Effector memory CD4-positive, alpha-beta T cell (primary cell): Measurements from ENCODE around the gene NCAM1.

Experiments
- DNase-seq, 3 donors: peaks; one replicate each; pipeline ENCODE4 v3.0.0-alpha.2; 2020
- H3K27ac ChIP-seq: 2 replicates; pipeline ENCODE4 v1.7.0; 2013; ENCODE audit warnings: mild to moderate bottlenecking, low read length, moderate library complexity; ENCODE audit not compliant: insufficient read depth, poor library complexity, severe bottlenecking
- H3K27me3 ChIP-seq: replicated peaks from 2 replicates; pipeline ENCODE4 v1.7.0; 2013; ENCODE audit warnings: mild to moderate bottlenecking, low read length; ENCODE audit not compliant: insufficient read depth, control insufficient read depth, poor library complexity, severe bottlenecking
- H3K36me3 ChIP-seq: 2 replicates; pipeline ENCODE4 v1.7.0; 2013; ENCODE audit warnings: mild to moderate bottlenecking, low read length, moderate library complexity; ENCODE audit not compliant: control insufficient read depth, insufficient read depth
- H3K4me1 ChIP-seq: 2 replicates; pipeline ENCODE4 v1.7.0; 2013; ENCODE audit warnings: low read length, mild to moderate bottlenecking; ENCODE audit not compliant: control insufficient read depth, insufficient read depth, poor library complexity, severe bottlenecking
- H3K4me3 ChIP-seq: 2 replicates; pipeline ENCODE4 v1.7.0; 2013; ENCODE audit warnings: low read length, low read depth, mild to moderate bottlenecking; ENCODE audit not compliant: insufficient read depth, poor library complexity, severe bottlenecking
- H3K9me3 ChIP-seq: 2 replicates; pipeline ENCODE4 v1.7.0; 2013; ENCODE audit warnings: mild to moderate bottlenecking, low read length, moderate library complexity; ENCODE audit not compliant: control insufficient read depth

The NCAM1 gene

GRCh38 chr11:113105592-113105991 lies 144.4 kb downstream of the NCAM1 start:
- H3K36me3 ChIP-seq, result no peaks in the 10 kb centered on the region
- H3K27ac ChIP-seq, result no peak overlapping the region
- no peaks in the 10 kb centered on the region for H3K4me1 ChIP-seq
- no peaks in the 10 kb centered on the region for H3K9me3 ChIP-seq
- no peak for DNase-seq
- H3K27me3 ChIP-seq, result no peaks in the 10 kb centered on the region
- H3K4me3 ChIP-seq, result no peak overlapping the region

- no peaks in the 10 kb centered on the region for H3K4me1 ChIP-seq
- H3K27me3 ChIP-seq, result no peaks in the 10 kb centered on the region
- no peaks in the 10 kb centered on the region for H3K36me3 ChIP-seq
- H3K4me3 ChIP-seq, result no peak overlapping the region
- no peak for DNase-seq
- no peaks in the 10 kb centered on the region for H3K9me3 ChIP-seq
- no peak overlapping the region for H3K27ac ChIP-seq
Observed at GRCh38 chr11:113106507-113106906, 145.3 kb downstream of the NCAM1 start.

- no peak overlapping the region for H3K27ac ChIP-seq
- H3K36me3 ChIP-seq, result no peaks in the 10 kb centered on the region
- no peaks in the 10 kb centered on the region for H3K27me3 ChIP-seq
- no peaks in the 10 kb centered on the region for H3K4me1 ChIP-seq
- no peak for DNase-seq
- H3K9me3 ChIP-seq, result no peaks in the 10 kb centered on the region
- H3K4me3 ChIP-seq, result no peak overlapping the region
Observed at GRCh38 chr11:113110046-113110445, 148.8 kb downstream of the NCAM1 start.

GRCh38 chr11:113111156-113111555 lies 149.9 kb downstream of the NCAM1 start:
- no peaks in the 10 kb centered on the region for H3K27me3 ChIP-seq
- no peak for DNase-seq
- no peak overlapping the region for H3K4me3 ChIP-seq
- H3K36me3 ChIP-seq, result no peaks in the 10 kb centered on the region
- no peaks in the 10 kb centered on the region for H3K4me1 ChIP-seq
- no peak overlapping the region for H3K27ac ChIP-seq
- H3K9me3 ChIP-seq, result no peaks in the 10 kb centered on the region

- Histone ChIP-seq H3K4me3 (no peak overlapping the region), H3K4me1 (no peaks in the 10 kb centered on the region), H3K36me3 (no peaks in the 10 kb centered on the region), H3K27ac (no peak overlapping the region), H3K27me3 (no peaks in the 10 kb centered on the region), H3K9me3 (no peaks in the 10 kb centered on the region)
- DNase-seq, result no peak
Observed at GRCh38 chr11:113112307-113112706, 151.1 kb downstream of the NCAM1 start.

GRCh38 chr11:113113801-113114704 lies 152.8 kb downstream of the NCAM1 start:
- DNase-seq, result no peak

GRCh38 chr11:113114705-113115027 lies 153.4 kb downstream of the NCAM1 start:
- Histone ChIP-seq H3K36me3 (no peaks in the 10 kb centered on the region), H3K27me3 (no peaks in the 10 kb centered on the region), H3K27ac (no peak overlapping the region), H3K4me3 (no peak overlapping the region), H3K4me1 (no peaks in the 10 kb centered on the region), H3K9me3 (no peaks in the 10 kb centered on the region)
- DNase-seq, result no peak

More at GRCh38 chr11:113113801-113114704, 152.8 kb downstream of the NCAM1 start:
- no peak overlapping the region for H3K27ac ChIP-seq
- H3K9me3 ChIP-seq, result no peaks in the 10 kb centered on the region
- H3K36me3 ChIP-seq, result no peaks in the 10 kb centered on the region
- no peaks in the 10 kb centered on the region for H3K4me1 ChIP-seq
- H3K27me3 ChIP-seq, result no peaks in the 10 kb centered on the region
- no peak overlapping the region for H3K4me3 ChIP-seq

GRCh38 chr11:113118104-113118503 lies 156.9 kb downstream of the NCAM1 start:
- DNase-seq, result no peak
- no peak overlapping the region for H3K4me3 ChIP-seq
- no peak overlapping the region for H3K27ac ChIP-seq
- no peaks in the 10 kb centered on the region for H3K9me3 ChIP-seq
- no peaks in the 10 kb centered on the region for H3K4me1 ChIP-seq
- no peaks in the 10 kb centered on the region for H3K36me3 ChIP-seq
- H3K27me3 ChIP-seq, result no peaks in the 10 kb centered on the region

GRCh38 chr11:113119074-113119473 lies 157.9 kb downstream of the NCAM1 start:
- H3K4me1 ChIP-seq, result no peaks in the 10 kb centered on the region
- H3K9me3 ChIP-seq, result no peaks in the 10 kb centered on the region

GRCh38 chr11:113119966-113120736 lies 158.9 kb downstream of the NCAM1 start:
- Histone ChIP-seq H3K27me3 (no peaks in the 10 kb centered on the region), H3K9me3 (no peaks in the 10 kb centered on the region), H3K27ac (no peak overlapping the region), H3K36me3 (no peaks in the 10 kb centered on the region), H3K4me3 (no peak overlapping the region), H3K4me1 (no peaks in the 10 kb centered on the region)
- no peak for DNase-seq

More at GRCh38 chr11:113119074-113119473, 157.9 kb downstream of the NCAM1 start:
- H3K27ac ChIP-seq, result no peak overlapping the region
- no peaks in the 10 kb centered on the region for H3K27me3 ChIP-seq
- H3K4me3 ChIP-seq, result no peak overlapping the region
- no peak for DNase-seq
- no peaks in the 10 kb centered on the region for H3K36me3 ChIP-seq
